Liver (tissue), 9 donors: ENCODE results near the gene MYL3. TPM values are rescaled to one million over a fixed set of nuclear protein-coding genes. Genes with fewer than 3 reads are reported as not detected.

ENCODE experiments used
- DNase-seq: peaks from one replicate; pipeline ENCODE4 v3.0.0-alpha.2; 2017; ENCODE audit warnings: low spot score
- H3K27ac ChIP-seq, 2 donors: one replicate each; pipeline ENCODE4 v1.7.0; 2013; ENCODE audit warnings: inconsistent platforms in 2 of 2, low read length in 2 of 2, control low read depth in 1 of 2, low read depth in 1 of 2, mild to moderate bottlenecking in 1 of 2
- H3K27me3 ChIP-seq, 4 donors: one replicate each; pipeline versions ENCODE4 v1.6.1 to v1.7.0; 2013; ENCODE audit warnings: low read length in 3 of 4, inconsistent platforms in 1 of 4, mild to moderate bottlenecking in 1 of 4, moderate library complexity in 1 of 4; ENCODE audit not compliant: control insufficient read depth in 4 of 4, insufficient read depth in 4 of 4
- H3K36me3 ChIP-seq, 4 donors: one replicate each; pipeline versions ENCODE4 v1.6.1 to v1.7.0; 2013; ENCODE audit warnings: low read length in 3 of 4, mild to moderate bottlenecking in 3 of 4, low read depth in 1 of 4, moderate library complexity in 1 of 4; ENCODE audit not compliant: control insufficient read depth in 4 of 4, insufficient read depth in 3 of 4
- H3K4me1 ChIP-seq, 4 donors: one replicate each; pipeline versions ENCODE4 v1.6.1 to v1.7.0; 2013; ENCODE audit warnings: low read length in 3 of 4, mild to moderate bottlenecking in 3 of 4, moderate library complexity in 1 of 4; ENCODE audit not compliant: control insufficient read depth in 4 of 4, insufficient read depth in 4 of 4
- H3K4me3 ChIP-seq, 3 donors: one replicate each; pipeline versions ENCODE4 v1.6.1 to v1.7.0; 2013; ENCODE audit warnings: low read length in 3 of 3, control low read depth in 1 of 3, low read depth in 1 of 3, mild to moderate bottlenecking in 1 of 3
- H3K9ac ChIP-seq, 2 donors: one replicate each; pipeline ENCODE4 v1.7.0; 2013; ENCODE audit warnings: low read length in 2 of 2, mild to moderate bottlenecking in 2 of 2, moderate library complexity in 2 of 2, control low read depth in 1 of 2, low read depth in 1 of 2
- H3K9me3 ChIP-seq, 4 donors: one replicate each; pipeline versions ENCODE4 v1.6.1 to v1.7.0; 2013; ENCODE audit warnings: low read length in 3 of 4; ENCODE audit not compliant: control insufficient read depth in 4 of 4
- EGR1 ChIP-seq, 2 donors: IDR thresholded peaks; 2 replicates each; pipeline ENCODE4 v1.6.1; 2016 to 2018; ENCODE audit warnings: antibody characterized with exemption in 2 of 2, low read depth in 2 of 2
- FOXA1 ChIP-seq: IDR thresholded peaks from 2 replicates; pipeline ENCODE4 v1.6.1; 2016; ENCODE audit warnings: antibody characterized with exemption
- FOXA2 ChIP-seq: IDR thresholded peaks from 2 replicates; pipeline ENCODE4 v1.6.1; 2016; ENCODE audit warnings: antibody characterized with exemption
- GABPA ChIP-seq, 2 donors: IDR thresholded peaks in 1 of 2; conservative IDR thresholded peaks in 1 of 2; 2 replicates each; pipeline ENCODE4 v1.6.1; 2016; ENCODE audit warnings: antibody characterized with exemption in 2 of 2, mild to moderate bottlenecking in 1 of 2, moderate library complexity in 1 of 2
- HNF4A ChIP-seq, 2 donors: conservative IDR thresholded peaks; 2 replicates each; pipeline ENCODE4 v1.6.1; 2016; ENCODE audit warnings: antibody characterized with exemption in 2 of 2, mild to moderate bottlenecking in 2 of 2
- HNF4G ChIP-seq: IDR thresholded peaks from 2 replicates; pipeline ENCODE4 v1.6.1; 2016; ENCODE audit warnings: antibody characterized with exemption
- JUND ChIP-seq, 2 donors: IDR thresholded peaks; 2 replicates each; pipeline ENCODE4 v1.6.1; 2016; ENCODE audit warnings: antibody characterized with exemption in 2 of 2
- NR2F2 ChIP-seq: IDR thresholded peaks from 2 replicates; pipeline ENCODE4 v1.6.1; 2016; ENCODE audit warnings: antibody characterized with exemption
- RAD21 ChIP-seq, 2 donors: IDR thresholded peaks; 2 replicates each; pipeline ENCODE4 v1.6.1; 2016; ENCODE audit warnings: antibody characterized with exemption in 2 of 2, mild to moderate bottlenecking in 2 of 2
- RXRA ChIP-seq, 2 donors: IDR thresholded peaks; 2 replicates each; pipeline ENCODE4 v1.6.1; 2017 to 2018; ENCODE audit warnings: antibody characterized with exemption in 2 of 2, mild to moderate bottlenecking in 1 of 2
- SP1 ChIP-seq: IDR thresholded peaks from 2 replicates; pipeline ENCODE4 v1.6.1; 2018; ENCODE audit warnings: antibody characterized with exemption, mild to moderate bottlenecking
- TAF1 ChIP-seq: conservative IDR thresholded peaks from 2 replicates; pipeline ENCODE4 v1.6.1; 2016; ENCODE audit warnings: antibody characterized with exemption, mild to moderate bottlenecking
- YY1 ChIP-seq: IDR thresholded peaks from 2 replicates; pipeline ENCODE4 v1.6.1; 2016; ENCODE audit warnings: antibody characterized with exemption, mild to moderate bottlenecking
- WGBS: extraction: QIAGEN DNeasy Blood & Tissue Kit; methylation state at CpG from one replicate; pipeline ENCODE4 v1.1.7; 2013; 5-methylcytosine and 5-hydroxymethylcytosine counted together
- polyA plus RNA-seq, 2 donors: library from polyadenylated mRNA; stranded (reverse) in 1 of 2; unstranded in 1 of 2; fragments of 200-250 nt in 1 of 2; fragments of >200 nt in 1 of 2; fragmentation: Nextera tagmentation in 1 of 2; extraction: Ambion mirVana in 1 of 2; gene quantifications; one replicate each; pipeline versions ENCODE4 v1.2.1 to v1.2.3, GENCODE V29; 2013 to 2015
- total RNA-seq, 2 donors: library from RNA; depleted of rRNA; stranded (reverse); fragments of >200 nt; gene quantifications; one replicate each; pipeline ENCODE4 v1.2.3, GENCODE V29; 2014
- TF ChIP-seq, protein P1 (sequence below): IDR thresholded peaks from 2 replicates; pipeline ENCODE4 v1.6.1; 2016; ENCODE audit warnings: antibody characterized with exemption
- TF ChIP-seq, protein P2 (sequence below): IDR thresholded peaks from 2 replicates; pipeline ENCODE4 v1.6.1; 2016; ENCODE audit warnings: antibody characterized with exemption, mild to moderate bottlenecking
- TF ChIP-seq, protein P3 (sequence below): fragments of 150-350 bp; IDR thresholded peaks from 2 replicates; pipeline ENCODE4 v1.5.1; 2017; ENCODE audit warnings: improper control_type of control experiment, low read depth, low read length; ENCODE audit not compliant: missing input control
- TF ChIP-seq, protein P4 (sequence below): IDR thresholded peaks from 2 replicates; pipeline ENCODE4 v1.6.1; 2016; ENCODE audit warnings: antibody characterized with exemption
- TF ChIP-seq, protein P5 (sequence below): IDR thresholded peaks from 2 replicates; pipeline ENCODE4 v1.6.1; 2016; ENCODE audit warnings: antibody characterized with exemption
- donor health status: healthy.
- donor health status: healthy.
- donor health status: healthy.
- donor health status: healthy.
- donor health status: healthy.

MYL3 gene
- total and polyA plus RNA-seq, 4 donors = 0.51 to 1.3 (median 0.81) TPM

DNA sequence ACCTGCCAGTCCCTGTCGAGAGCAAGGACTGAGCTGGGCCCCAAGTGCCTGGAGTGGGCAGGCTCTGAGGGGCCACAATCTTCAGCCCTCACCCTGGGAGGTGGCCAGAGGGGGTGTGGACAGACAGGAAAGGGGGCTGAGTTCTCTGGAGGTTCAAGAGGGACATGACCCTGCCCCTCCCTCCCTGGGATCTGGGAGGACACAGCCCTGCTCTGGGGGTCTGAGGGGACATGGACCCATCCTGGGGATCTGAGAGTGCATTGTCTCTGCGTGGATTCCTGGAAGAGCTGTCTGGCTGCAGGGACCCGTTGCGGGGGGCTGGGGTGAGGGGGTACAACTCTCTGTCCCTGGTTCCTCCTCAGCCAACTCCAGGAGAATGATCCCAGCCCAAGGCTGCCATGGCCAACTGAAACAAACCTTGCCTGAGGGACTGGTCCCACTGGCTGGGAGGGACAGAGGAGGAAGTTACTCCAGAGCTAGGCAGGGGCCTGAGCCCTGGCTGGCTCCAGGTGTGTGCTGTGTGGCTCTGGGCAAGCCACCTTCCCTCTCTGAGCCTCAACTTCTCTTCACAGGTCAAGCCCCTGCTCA is 43.3 kb upstream of the MYL3 start:
- H3K9me3 ChIP-seq = no peaks in the 10 kb centered on the region
- TF ChIP-seq, protein P1, sequence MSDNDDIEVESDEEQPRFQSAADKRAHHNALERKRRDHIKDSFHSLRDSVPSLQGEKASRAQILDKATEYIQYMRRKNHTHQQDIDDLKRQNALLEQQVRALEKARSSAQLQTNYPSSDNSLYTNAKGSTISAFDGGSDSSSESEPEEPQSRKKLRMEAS = no peak
- TF ChIP-seq, protein P2, sequence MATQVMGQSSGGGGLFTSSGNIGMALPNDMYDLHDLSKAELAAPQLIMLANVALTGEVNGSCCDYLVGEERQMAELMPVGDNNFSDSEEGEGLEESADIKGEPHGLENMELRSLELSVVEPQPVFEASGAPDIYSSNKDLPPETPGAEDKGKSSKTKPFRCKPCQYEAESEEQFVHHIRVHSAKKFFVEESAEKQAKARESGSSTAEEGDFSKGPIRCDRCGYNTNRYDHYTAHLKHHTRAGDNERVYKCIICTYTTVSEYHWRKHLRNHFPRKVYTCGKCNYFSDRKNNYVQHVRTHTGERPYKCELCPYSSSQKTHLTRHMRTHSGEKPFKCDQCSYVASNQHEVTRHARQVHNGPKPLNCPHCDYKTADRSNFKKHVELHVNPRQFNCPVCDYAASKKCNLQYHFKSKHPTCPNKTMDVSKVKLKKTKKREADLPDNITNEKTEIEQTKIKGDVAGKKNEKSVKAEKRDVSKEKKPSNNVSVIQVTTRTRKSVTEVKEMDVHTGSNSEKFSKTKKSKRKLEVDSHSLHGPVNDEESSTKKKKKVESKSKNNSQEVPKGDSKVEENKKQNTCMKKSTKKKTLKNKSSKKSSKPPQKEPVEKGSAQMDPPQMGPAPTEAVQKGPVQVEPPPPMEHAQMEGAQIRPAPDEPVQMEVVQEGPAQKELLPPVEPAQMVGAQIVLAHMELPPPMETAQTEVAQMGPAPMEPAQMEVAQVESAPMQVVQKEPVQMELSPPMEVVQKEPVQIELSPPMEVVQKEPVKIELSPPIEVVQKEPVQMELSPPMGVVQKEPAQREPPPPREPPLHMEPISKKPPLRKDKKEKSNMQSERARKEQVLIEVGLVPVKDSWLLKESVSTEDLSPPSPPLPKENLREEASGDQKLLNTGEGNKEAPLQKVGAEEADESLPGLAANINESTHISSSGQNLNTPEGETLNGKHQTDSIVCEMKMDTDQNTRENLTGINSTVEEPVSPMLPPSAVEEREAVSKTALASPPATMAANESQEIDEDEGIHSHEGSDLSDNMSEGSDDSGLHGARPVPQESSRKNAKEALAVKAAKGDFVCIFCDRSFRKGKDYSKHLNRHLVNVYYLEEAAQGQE = no peak
- TF ChIP-seq, protein P3, sequence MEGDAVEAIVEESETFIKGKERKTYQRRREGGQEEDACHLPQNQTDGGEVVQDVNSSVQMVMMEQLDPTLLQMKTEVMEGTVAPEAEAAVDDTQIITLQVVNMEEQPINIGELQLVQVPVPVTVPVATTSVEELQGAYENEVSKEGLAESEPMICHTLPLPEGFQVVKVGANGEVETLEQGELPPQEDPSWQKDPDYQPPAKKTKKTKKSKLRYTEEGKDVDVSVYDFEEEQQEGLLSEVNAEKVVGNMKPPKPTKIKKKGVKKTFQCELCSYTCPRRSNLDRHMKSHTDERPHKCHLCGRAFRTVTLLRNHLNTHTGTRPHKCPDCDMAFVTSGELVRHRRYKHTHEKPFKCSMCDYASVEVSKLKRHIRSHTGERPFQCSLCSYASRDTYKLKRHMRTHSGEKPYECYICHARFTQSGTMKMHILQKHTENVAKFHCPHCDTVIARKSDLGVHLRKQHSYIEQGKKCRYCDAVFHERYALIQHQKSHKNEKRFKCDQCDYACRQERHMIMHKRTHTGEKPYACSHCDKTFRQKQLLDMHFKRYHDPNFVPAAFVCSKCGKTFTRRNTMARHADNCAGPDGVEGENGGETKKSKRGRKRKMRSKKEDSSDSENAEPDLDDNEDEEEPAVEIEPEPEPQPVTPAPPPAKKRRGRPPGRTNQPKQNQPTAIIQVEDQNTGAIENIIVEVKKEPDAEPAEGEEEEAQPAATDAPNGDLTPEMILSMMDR = no peak
- TF ChIP-seq TAF1 (no peak), YY1 (no peak), NR2F2 (no peak), JUND (IDR thresholded peaks at IDR 0.05) (no peak), EGR1 (IDR thresholded peaks at IDR 0.05; ENCODE audit: low read depth in 2 of 2) (no peak), HNF4G (no peak), FOXA2 (no peak), GABPA (IDR thresholded peaks at IDR 0.05 in 1 of 2, conservative IDR thresholded peaks at IDR 0.05 in 1 of 2) (no peak), RAD21 (IDR thresholded peaks at IDR 0.05) (no peak), SP1 (no peak), RXRA (IDR thresholded peaks at IDR 0.05) (no peak), FOXA1 (no peak), HNF4A (conservative IDR thresholded peaks at IDR 0.05) (no peak)
- TF ChIP-seq, protein P4, sequence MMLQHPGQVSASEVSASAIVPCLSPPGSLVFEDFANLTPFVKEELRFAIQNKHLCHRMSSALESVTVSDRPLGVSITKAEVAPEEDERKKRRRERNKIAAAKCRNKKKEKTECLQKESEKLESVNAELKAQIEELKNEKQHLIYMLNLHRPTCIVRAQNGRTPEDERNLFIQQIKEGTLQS = no peak
- TF ChIP-seq, protein P5, sequence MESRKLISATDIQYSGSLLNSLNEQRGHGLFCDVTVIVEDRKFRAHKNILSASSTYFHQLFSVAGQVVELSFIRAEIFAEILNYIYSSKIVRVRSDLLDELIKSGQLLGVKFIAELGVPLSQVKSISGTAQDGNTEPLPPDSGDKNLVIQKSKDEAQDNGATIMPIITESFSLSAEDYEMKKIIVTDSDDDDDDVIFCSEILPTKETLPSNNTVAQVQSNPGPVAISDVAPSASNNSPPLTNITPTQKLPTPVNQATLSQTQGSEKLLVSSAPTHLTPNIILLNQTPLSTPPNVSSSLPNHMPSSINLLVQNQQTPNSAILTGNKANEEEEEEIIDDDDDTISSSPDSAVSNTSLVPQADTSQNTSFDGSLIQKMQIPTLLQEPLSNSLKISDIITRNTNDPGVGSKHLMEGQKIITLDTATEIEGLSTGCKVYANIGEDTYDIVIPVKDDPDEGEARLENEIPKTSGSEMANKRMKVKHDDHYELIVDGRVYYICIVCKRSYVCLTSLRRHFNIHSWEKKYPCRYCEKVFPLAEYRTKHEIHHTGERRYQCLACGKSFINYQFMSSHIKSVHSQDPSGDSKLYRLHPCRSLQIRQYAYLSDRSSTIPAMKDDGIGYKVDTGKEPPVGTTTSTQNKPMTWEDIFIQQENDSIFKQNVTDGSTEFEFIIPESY = no peak
- 87% methylated on average over 4 of the region's 4 CpGs for WGBS
- H3K9ac ChIP-seq = no peak overlapping the region
- H3K4me3 ChIP-seq = no peak overlapping the region
- no peak overlapping the region for H3K27ac ChIP-seq
- no peaks in the 10 kb centered on the region for H3K27me3 ChIP-seq
- no peak for DNase-seq
- H3K4me1 ChIP-seq = peaks cover 5 to 22% (median 18%) of the 10 kb centered on the region in 4 donors
- H3K36me3 ChIP-seq = no peaks in the 10 kb centered on the region
